Activated naive CD4-positive, alpha-beta T cell (primary cell): ENCODE data around the gene TMEM145.
"Not testable (repeated sequence)": the region's sequence is repeated elsewhere in the genome, so short reads cannot be mapped to it uniquely, and the experiment has no call there.

Experiments
- DNase-seq, 4 experiments: peaks; one replicate each; lab custom pipeline; 2025; lab: John Stamatoyannopoulos, UW

TMEM145 gene

GRCh38 chr19:42313096-42313839 lies at the start of gene TMEM145:
TMEM145 (plus strand) TSS chr19:42313309; CDS start chr19:42313377, 68 bp downstream.
- peak in 1 of 4 experiments; percentile 24 for DNase-seq

GRCh38 chr19:42266105-42266504 lies 47.0 kb upstream of the TMEM145 start:
- not testable (repeated sequence) for DNase-seq

GRCh38 chr19:42266928-42267603 lies 46.0 kb upstream of the TMEM145 start:
- not testable (repeated sequence) for DNase-seq

- no peak for DNase-seq
These were observed 45.4 kb upstream of the TMEM145 start for GRCh38 chr19:42267644-42268141.

- peak; percentile 90 to 96 (median 93) for DNase-seq
These were observed 44.9 kb upstream of the TMEM145 start for GRCh38 chr19:42268142-42268703.

- peak; percentile 95 to 99 (median 98) for DNase-seq
These were observed 44.2 kb upstream of the TMEM145 start, which contains the start of gene CIC for GRCh38 chr19:42268704-42269477. CIC (plus strand) TSS chr19:42269252; CDS start chr19:42271784, 2,532 bp downstream.

GRCh38 chr19:42269478-42270345 lies 43.4 kb upstream of the TMEM145 start:
- DNase-seq: no peak

- DNase-seq: peak in 2 of 4 experiments; percentile 42 to 61
These were observed 42.6 kb upstream of the TMEM145 start for GRCh38 chr19:42270346-42271044.

- no peak for DNase-seq
These were observed 42.1 kb upstream of the TMEM145 start for GRCh38 chr19:42271045-42271419.

GRCh38 chr19:42271861-42272534 lies 41.1 kb upstream of the TMEM145 start:
- DNase-seq: no peak

GRCh38 chr19:42272535-42272897 lies 40.6 kb upstream of the TMEM145 start:
- DNase-seq: no peak

GRCh38 chr19:42272989-42273406 lies 40.1 kb upstream of the TMEM145 start:
- DNase-seq: no peak

GRCh38 chr19:42273407-42274064 lies 39.6 kb upstream of the TMEM145 start:
- DNase-seq: no peak

GRCh38 chr19:42274065-42274682 lies 38.9 kb upstream of the TMEM145 start:
- DNase-seq: no peak

- DNase-seq: no peak
These were observed 38.0 kb upstream of the TMEM145 start for GRCh38 chr19:42275103-42275502.

- no peak for DNase-seq
These were observed 37.6 kb upstream of the TMEM145 start for GRCh38 chr19:42275517-42275916.

- DNase-seq: no peak
These were observed 36.8 kb upstream of the TMEM145 start for GRCh38 chr19:42276284-42276683.

GRCh38 chr19:42276821-42277220 lies 36.3 kb upstream of the TMEM145 start:
- no peak for DNase-seq
